Activated T-helper 1 cell treated with anti-CD3 and anti-CD28 coated beads, Interleukin-12 subunit alpha, Interleukin-12 subunit beta, Interleukin-2, Interleukin-4 antibody, amounts not matched to agents 30 ng/mL and 10 ng/mL and 1 ng/mL, durations not matched to agents 14 hours and 24 hours and 36 hours (primary cell): Measurements from ENCODE around the gene CAPRIN2. TPM values are rescaled to one million over a fixed set of nuclear protein-coding genes. Genes with fewer than 3 reads are reported as not detected.

Experiments
- DNase-seq: peaks from one replicate; pipeline ENCODE4 v3.0.0; 2021; ENCODE audit warnings: low spot score
- H3K27ac Mint-ChIP-seq: one replicate; pipeline ENCODE4 v1.8.0; 2021; ENCODE audit warnings: mild to moderate bottlenecking, mixed read lengths
- H3K27me3 Mint-ChIP-seq: one replicate; pipeline ENCODE4 v1.8.0; 2022; ENCODE audit warnings: mild to moderate bottlenecking, moderate library complexity, mixed read lengths; ENCODE audit not compliant: insufficient read depth
- H3K36me3 Mint-ChIP-seq: one replicate; pipeline ENCODE4 v1.8.0; 2021; ENCODE audit warnings: low read depth, mixed read lengths
- H3K4me1 Mint-ChIP-seq: one replicate; pipeline ENCODE4 v1.8.0; 2021; ENCODE audit warnings: low read depth, mixed read lengths
- H3K4me3 Mint-ChIP-seq: one replicate; pipeline ENCODE4 v1.8.0; 2021; ENCODE audit warnings: mild to moderate bottlenecking, moderate library complexity, mixed read lengths
- H3K9me3 Mint-ChIP-seq: one replicate; pipeline ENCODE4 v1.8.0; 2021; ENCODE audit warnings: mixed read lengths
- intact Hi-C: fragments of 100-400 bp; cut with micrococcal nuclease; formaldehyde crosslinking; loops from one replicate; pipeline ENCODE4 v1.15.1; 2024
- total RNA-seq: library from RNA; stranded (reverse); gene quantifications from 2 replicates; pipeline ENCODE4 v1.2.3, GENCODE V29; 2022

Gene CAPRIN2, protein sequence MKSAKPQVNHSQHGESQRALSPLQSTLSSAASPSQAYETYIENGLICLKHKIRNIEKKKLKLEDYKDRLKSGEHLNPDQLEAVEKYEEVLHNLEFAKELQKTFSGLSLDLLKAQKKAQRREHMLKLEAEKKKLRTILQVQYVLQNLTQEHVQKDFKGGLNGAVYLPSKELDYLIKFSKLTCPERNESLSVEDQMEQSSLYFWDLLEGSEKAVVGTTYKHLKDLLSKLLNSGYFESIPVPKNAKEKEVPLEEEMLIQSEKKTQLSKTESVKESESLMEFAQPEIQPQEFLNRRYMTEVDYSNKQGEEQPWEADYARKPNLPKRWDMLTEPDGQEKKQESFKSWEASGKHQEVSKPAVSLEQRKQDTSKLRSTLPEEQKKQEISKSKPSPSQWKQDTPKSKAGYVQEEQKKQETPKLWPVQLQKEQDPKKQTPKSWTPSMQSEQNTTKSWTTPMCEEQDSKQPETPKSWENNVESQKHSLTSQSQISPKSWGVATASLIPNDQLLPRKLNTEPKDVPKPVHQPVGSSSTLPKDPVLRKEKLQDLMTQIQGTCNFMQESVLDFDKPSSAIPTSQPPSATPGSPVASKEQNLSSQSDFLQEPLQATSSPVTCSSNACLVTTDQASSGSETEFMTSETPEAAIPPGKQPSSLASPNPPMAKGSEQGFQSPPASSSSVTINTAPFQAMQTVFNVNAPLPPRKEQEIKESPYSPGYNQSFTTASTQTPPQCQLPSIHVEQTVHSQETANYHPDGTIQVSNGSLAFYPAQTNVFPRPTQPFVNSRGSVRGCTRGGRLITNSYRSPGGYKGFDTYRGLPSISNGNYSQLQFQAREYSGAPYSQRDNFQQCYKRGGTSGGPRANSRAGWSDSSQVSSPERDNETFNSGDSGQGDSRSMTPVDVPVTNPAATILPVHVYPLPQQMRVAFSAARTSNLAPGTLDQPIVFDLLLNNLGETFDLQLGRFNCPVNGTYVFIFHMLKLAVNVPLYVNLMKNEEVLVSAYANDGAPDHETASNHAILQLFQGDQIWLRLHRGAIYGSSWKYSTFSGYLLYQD
- 9.1 and 9.4 TPM in 2 replicates for total RNA-seq

DNA sequence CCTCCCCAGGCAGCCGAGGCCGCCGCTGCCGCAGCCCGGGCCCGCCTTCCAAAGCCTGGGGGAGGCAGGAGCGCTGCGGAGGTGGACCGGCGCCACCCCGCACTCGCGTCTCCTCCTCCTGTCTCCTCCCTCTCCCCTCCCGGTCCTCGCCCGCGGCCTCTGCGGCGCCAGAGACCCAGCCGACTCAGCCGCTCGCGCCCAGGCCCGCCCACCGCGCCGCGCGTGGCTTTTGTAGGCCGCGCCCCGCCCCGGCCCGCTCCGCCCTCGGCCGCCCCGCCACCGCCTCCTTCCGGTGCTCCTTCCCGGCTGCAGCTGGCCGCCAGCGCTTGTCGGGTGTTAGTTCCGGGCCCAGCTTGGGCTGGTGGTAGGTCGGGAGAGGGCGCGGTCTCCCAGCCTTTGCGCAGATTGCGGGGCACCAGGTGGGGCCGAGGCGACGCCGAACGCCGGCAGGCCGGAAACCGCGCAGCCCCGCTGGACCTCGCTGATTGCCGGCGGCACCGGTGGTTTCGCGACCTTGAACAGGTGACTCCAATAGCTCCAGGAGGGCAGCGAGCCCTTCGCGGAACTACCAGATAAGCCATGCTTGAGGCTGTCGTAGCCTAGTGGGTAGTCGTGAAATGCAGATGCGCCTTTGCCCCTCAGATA, at the start of gene CAPRIN2:
Gene CAPRIN2 (minus strand): TSS at position 202 of the 645 bp plus-strand sequence. CDS start 1,431 bp downstream, outside the sequence.
- Mint-ChIP-seq H3K27me3 (peaks cover 6% of the 10 kb centered on the region), H3K4me3 (peak within 1 kb of the TSS; percentile 94), H3K9me3 (no peaks in the 10 kb centered on the region), H3K27ac (peak within 1 kb of the TSS; percentile 82), H3K4me1 (peaks cover 24% of the 10 kb centered on the region), H3K36me3 (peaks cover 1% of the 10 kb centered on the region)
- peak; percentile 94 for DNase-seq
- intact Hi-C loops = loop anchor here (1.0 to 5.0 kb wide), 7 partner anchors 40 to 1374 kb away; partner anchors contain the start of genes DDX11, ERGIC2 and IPO8

DNA sequence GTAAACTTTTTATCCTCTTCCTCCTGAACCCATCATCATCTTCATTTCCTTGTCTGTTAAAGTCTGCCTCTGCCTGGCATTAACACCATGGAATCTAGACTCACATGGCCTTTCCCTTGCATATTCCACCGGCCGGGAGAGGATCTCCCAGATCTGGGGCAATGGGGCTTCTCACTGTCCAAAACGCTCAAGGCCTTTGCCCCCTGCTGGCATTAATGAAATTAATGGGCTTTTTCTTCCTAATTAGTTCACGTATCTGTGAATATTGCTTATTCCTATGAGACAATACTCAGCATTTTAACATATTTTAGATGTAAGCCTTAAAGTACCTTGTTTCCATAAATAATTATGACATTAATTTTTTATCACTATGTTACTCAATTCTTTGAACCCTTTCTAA, 42.9 kb upstream of the CAPRIN2 start:
- H3K27ac Mint-ChIP-seq = no peak overlapping the region
- H3K9me3 Mint-ChIP-seq = no peaks in the 10 kb centered on the region
- H3K4me1 Mint-ChIP-seq = peaks cover 16% of the 10 kb centered on the region
- DNase-seq = no peak
- intact Hi-C loops = no loop called here
- no peaks in the 10 kb centered on the region for H3K36me3 Mint-ChIP-seq
- H3K27me3 Mint-ChIP-seq = peaks cover 43% of the 10 kb centered on the region
- H3K4me3 Mint-ChIP-seq = peak overlapping the region; percentile 12

DNA sequence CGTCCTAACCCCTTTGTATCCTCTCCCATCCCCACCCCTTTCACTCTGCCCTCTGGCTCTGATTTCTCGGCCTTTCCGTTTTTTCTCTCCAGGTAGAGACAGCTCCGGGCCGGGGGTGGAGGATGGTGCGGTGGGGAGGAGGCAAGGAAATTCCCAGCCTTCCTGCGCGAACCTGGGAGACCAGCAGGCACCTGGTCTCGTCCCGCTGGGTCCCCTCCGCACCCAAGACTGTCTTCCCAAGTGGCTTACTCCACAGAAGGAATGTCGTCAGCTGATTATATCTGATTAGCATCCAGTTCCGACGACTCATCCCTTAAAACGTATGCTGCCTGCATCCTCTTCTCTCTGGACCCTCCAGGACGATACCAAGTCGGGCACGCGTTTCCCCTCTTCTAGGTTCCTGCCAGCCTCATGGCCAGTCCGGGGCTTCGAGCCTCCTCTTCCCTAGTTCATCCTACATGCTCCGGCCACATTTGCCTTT, 42.2 kb upstream of the CAPRIN2 start:
- Mint-ChIP-seq H3K4me3 (peak overlapping the region; percentile 72), H3K9me3 (no peaks in the 10 kb centered on the region), H3K27me3 (peaks cover 46% of the 10 kb centered on the region), H3K27ac (no peak overlapping the region), H3K36me3 (no peaks in the 10 kb centered on the region), H3K4me1 (peaks cover 16% of the 10 kb centered on the region)
- intact Hi-C loops = no loop called here
- DNase-seq = no peak

DNA sequence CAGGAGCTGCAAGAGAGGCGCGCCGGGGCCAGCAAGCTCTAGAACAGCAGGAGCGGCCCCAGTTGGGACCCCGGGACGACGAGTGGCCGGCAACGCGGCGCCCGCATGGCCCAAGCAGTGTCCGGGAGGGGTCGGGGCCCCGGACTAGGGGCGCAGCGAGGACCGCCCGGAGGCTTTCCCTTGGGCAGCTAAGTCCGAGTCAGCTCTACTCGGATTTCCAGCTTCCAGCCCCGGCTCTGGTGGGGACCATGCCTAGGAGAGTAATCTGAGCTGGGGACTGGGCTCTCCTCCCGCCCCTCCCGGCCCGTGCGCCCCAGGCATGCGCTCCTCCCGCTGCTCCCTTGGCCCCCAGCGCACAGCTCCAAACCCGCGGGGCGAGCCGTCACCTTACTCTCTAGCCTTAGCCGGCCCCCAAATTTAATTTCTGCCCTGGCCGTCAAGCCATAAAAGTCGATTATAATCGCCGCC, 41.6 kb upstream of the CAPRIN2 start:
- intact Hi-C loops = no loop called here
- no peak overlapping the region for H3K27ac Mint-ChIP-seq
- DNase-seq = no peak
- peak overlapping the region; percentile 19 for H3K4me3 Mint-ChIP-seq
- no peaks in the 10 kb centered on the region for H3K9me3 Mint-ChIP-seq
- no peaks in the 10 kb centered on the region for H3K36me3 Mint-ChIP-seq
- H3K4me1 Mint-ChIP-seq = peaks cover 16% of the 10 kb centered on the region
- peaks cover 47% of the 10 kb centered on the region for H3K27me3 Mint-ChIP-seq

DNA sequence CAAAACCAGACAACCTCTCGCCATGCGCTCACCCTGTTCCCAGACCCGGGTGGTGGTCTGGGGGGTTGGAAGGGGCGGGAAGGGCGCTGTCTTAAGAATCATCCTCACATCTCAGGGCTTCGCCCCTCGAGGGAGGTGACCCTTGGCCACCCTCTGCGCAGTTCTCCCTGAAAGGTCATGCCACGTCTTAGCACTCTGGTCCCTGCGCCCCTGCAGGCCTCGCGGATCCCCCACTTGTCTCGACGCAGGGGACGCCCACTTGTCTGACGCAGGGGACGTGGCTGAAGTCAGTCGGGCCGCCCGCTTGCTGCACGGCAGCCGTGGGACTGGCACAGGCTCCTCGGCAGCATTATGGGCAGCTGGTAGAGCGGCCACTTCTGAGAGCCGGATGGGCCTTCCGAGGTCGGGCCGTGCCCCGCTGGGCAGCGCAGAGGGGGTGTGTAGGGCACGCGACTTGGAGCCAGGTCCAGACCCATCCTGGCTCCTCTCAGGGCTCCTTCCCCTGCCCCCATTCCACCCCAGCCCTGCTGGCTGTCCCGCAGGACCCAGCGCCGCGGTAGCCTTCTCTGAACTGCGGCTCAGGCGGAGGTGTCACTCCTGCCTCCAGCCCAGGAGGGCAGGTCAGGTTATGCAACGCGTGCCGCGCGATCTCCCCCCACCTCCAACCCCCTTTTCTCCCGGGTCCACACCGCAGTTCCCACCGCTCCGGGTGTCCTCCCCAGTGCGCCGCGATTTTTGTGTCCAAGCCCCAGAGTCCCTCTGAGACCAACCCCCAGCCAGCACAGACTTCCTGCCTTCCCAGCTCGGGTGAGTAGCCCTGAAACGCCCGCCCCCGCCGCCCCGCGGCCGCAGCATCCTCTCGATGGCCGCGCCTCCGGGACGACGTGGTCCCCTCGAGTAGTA, 40.9 kb upstream of the CAPRIN2 start:
- Mint-ChIP-seq H3K36me3 (no peaks in the 10 kb centered on the region), H3K4me1 (peaks cover 16% of the 10 kb centered on the region), H3K27me3 (peaks cover 51% of the 10 kb centered on the region), H3K4me3 (peak overlapping the region; percentile 57), H3K27ac (no peak overlapping the region), H3K9me3 (no peaks in the 10 kb centered on the region)
- DNase-seq = peak; percentile 43
- intact Hi-C loops = loop anchor here (1.0 kb wide), 1 partner anchor 40 kb away; no protein-coding TSS in a partner anchor

DNA sequence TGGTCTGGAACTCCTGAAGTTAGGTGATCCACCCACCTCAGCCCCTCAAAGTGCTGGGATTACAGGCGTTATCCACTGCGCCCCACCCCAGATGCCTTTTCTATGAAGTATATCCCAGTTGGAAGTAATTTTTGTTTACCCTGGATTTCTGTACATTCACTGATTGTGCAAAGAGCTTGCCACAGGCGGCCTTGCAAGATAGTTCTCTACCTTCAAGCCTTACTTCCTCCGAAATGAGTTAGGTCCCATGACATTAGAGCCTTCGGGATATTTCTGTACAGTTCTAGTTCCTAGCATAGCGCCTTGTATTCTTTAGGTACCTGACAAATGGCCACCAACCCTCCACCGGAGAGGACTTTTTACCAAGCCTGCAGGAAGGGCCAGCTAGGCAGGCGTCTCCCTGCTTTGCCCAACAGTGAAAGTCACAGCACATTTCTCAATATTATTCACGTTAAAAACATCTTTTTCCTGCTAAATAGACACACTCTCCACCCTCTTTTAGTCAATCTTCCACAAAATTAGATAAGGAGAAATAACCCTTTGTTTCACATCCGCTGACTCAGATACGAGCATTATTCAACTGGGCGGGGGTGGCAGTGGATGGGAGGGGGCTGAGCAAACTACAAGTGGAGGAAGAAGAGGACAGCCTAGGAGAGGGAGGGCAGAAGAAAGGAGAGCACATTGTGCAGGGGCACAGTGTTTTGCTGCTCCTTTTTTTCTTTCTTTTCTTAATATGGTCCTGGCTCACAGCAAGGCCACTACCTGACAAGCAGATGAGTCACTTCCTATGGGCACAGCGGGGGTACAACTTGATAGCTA, 40.0 kb upstream of the CAPRIN2 start:
- intact Hi-C loops = loop anchor here (1.0 kb wide), 1 partner anchor 39 kb away; no protein-coding TSS in a partner anchor
- H3K9me3 Mint-ChIP-seq = no peaks in the 10 kb centered on the region
- no peak for DNase-seq
- peaks cover 52% of the 10 kb centered on the region for H3K27me3 Mint-ChIP-seq
- H3K4me1 Mint-ChIP-seq = peaks cover 16% of the 10 kb centered on the region
- H3K36me3 Mint-ChIP-seq = no peaks in the 10 kb centered on the region
- no peak overlapping the region for H3K27ac Mint-ChIP-seq
- peak overlapping the region; percentile 53 for H3K4me3 Mint-ChIP-seq

DNA sequence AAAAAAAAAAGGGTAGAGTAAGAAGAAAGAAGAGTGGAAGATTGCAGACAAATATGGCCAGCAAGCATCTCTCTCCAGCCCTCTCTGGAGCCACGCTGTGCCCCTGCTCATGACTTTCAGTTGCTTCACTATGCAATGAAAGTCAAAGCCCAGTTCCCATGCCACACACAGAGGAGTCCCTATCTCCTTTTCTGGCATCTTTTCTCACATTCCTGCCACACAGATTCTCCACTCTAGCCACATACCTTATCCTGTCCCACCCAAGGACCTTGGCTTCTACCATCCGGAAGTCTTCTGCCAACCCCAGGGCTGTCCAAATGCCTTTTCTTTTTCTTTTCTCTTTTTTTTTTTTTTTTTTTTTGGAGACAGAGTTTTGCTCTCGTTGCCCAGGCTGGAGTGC, 39.3 kb upstream of the CAPRIN2 start:
- peaks cover 48% of the 10 kb centered on the region for H3K27me3 Mint-ChIP-seq
- H3K4me3 Mint-ChIP-seq = no peak overlapping the region
- H3K27ac Mint-ChIP-seq = no peak overlapping the region
- no peak for DNase-seq
- no peaks in the 10 kb centered on the region for H3K9me3 Mint-ChIP-seq
- H3K36me3 Mint-ChIP-seq = no peaks in the 10 kb centered on the region
- peaks cover 16% of the 10 kb centered on the region for H3K4me1 Mint-ChIP-seq
- intact Hi-C loops = no loop called here

DNA sequence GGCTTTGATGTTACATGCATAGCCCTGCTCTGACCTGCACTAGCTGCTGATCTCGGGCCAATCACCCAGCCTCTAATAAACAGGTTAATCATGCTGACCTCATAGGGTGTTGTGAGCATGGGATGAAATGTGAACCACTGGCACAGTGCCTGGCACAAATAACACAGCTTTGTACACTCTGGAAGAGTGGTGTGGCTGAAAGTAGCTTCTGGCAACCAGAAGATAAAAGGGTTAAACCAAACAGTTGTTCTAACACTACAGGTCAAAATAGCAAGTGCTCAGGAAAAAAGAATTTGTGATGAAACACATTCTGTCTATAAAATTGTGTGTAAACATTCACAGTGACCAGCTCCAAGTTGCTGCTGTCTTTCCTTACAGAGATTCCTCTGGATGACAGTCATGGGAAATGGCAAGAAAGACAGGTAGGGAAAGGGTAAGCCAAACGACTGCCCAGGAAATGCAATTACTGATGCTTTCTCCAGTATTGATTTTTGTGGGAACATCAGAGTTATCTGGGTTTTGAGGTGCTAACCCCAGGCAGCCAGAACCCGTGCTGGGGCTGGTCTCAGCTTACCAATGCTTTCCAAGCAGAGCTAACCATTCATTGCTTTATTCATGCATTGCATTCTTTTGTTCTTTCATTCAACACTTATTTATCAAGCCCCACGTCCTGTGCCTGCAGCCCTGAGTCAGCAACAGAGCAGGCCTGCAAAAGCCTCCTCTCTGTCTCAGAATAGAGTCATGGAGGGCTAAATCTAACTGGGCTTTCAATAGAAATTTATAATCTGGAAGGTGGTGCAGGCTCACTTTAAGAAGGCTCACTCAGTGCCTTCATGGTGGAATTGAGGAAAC, 38.1 kb upstream of the CAPRIN2 start:
- Mint-ChIP-seq H3K27me3 (peaks cover 38% of the 10 kb centered on the region), H3K27ac (no peak overlapping the region), H3K4me3 (no peak overlapping the region), H3K36me3 (no peaks in the 10 kb centered on the region), H3K4me1 (peaks cover 16% of the 10 kb centered on the region), H3K9me3 (no peaks in the 10 kb centered on the region)
- intact Hi-C loops = no loop called here
- no peak for DNase-seq

DNA sequence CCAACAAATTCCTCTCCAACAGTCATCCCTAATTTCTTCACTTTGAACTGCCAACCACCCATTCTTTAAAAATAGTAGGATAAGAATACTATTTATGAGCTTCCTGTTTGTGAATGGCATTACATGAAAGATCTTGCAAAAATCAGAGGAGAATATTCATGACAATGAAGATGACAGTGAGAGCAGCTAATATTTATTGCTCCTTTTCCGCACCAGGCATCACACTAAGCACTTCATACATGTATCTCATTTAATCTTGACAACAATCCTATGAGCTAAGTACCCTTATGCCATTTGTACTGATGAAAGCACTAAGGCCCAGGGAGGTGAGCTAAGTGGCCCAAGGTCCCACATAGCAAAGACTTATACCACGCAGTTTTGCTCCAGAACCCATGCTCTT, 37.3 kb upstream of the CAPRIN2 start:
- DNase-seq = no peak
- Mint-ChIP-seq H3K4me1 (peaks cover 15% of the 10 kb centered on the region), H3K4me3 (no peak overlapping the region), H3K9me3 (no peaks in the 10 kb centered on the region), H3K27me3 (peaks cover 31% of the 10 kb centered on the region), H3K27ac (no peak overlapping the region), H3K36me3 (no peaks in the 10 kb centered on the region)
- intact Hi-C loops = no loop called here

DNA sequence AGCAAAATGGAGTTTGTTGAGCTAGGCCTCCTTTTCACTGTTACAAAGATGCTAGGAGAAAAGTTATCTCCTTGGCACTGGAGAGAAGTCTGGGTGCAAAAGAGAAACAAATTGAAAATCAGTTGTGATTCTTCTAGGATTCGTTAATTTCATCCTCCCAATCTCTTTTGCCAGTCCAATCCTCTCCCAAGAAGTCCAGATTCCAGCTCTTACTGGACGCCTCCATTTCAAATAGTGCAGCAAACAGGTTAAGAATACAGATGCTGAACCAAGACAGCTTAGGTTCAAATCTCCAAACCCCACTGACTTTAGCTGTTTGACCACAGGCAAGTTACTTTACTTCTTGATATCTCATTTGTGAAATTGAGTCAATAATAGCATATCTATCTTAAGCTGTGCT, 34.0 kb upstream of the CAPRIN2 start:
- H3K27me3 Mint-ChIP-seq = peaks cover 24% of the 10 kb centered on the region
- no peak overlapping the region for H3K4me3 Mint-ChIP-seq
- H3K27ac Mint-ChIP-seq = no peak overlapping the region
- no peak for DNase-seq
- no peaks in the 10 kb centered on the region for H3K4me1 Mint-ChIP-seq
- intact Hi-C loops = no loop called here
- no peaks in the 10 kb centered on the region for H3K9me3 Mint-ChIP-seq
- H3K36me3 Mint-ChIP-seq = no peaks in the 10 kb centered on the region
